Sigmoid colon (tissue), 4 donors: ENCODE results near the gene PLVAP.

ENCODE experiments used
- POLR2A ChIP-seq, 2 donors: fragments of 450-650 bp; IDR thresholded peaks; one replicate each; pipeline ENCODE4 v1.6.1; 2016; ENCODE audit warnings: antibody characterized with exemption in 2 of 2, mild to moderate bottlenecking in 2 of 2, moderate library complexity in 2 of 2
- POLR2AphosphoS5 ChIP-seq, 4 donors: sonication (generic); formaldehyde crosslinking; IDR thresholded peaks; one replicate each; pipeline ENCODE4 v1.6.1; 2017; ENCODE audit warnings: antibody characterized with exemption in 4 of 4

DNA sequence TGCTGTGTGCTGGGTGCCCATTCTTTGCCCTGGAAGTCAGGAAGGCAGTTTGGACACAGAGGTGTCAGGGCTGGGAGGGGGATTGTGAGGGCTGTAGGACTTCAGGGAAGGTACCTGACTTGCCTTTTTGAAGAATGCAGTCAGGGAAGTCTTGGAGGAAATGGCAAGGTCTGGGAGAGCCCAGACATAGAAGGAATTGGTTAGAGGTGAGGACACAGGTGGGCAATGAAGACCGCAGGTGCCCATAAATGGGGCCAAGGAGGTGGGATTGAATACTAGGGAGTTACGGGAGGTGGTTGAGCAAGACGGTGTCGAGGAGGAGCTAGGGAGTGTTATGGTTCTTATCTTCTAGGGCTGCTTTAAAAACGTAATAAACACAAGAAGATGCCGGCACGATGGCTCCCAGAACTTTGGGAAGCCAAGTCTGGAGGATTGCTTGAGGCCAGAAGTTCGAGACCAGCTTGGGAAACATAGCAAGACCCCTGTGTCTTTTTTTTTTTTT, 69.2 kb downstream of the PLVAP start:
- no peak for TF ChIP-seq POLR2AphosphoS5 (IDR thresholded peaks at IDR 0.05)
- TF ChIP-seq POLR2A (IDR thresholded peaks at IDR 0.05) = no peak
